ENCODE measurements around the gene SH3BGRL2.
"Not testable (repeated sequence)": the region's sequence is repeated elsewhere in the genome, so short reads cannot be mapped to it uniquely, and the experiment has no call there.

SH3BGRL2 gene

DNA sequence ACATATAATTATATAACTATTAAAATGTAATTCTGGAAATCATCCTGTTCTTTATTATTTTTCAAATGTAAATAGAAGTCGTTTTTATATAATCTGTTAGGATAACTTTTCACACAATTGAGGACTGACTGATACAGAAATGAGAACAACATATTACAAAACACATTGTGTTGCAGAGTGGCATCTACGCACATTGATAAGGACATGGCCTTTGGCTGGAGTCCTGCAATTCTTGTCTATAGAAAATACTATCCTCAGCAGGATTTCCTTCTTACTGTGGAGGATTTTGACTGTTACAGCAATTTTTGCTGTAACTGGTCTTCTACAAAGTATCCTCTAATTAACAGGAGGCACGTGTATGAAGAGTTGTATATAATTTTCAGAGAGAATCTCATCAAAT, 19.8 kb downstream of the SH3BGRL2 start:
- DNase-seq = no peak

DNA sequence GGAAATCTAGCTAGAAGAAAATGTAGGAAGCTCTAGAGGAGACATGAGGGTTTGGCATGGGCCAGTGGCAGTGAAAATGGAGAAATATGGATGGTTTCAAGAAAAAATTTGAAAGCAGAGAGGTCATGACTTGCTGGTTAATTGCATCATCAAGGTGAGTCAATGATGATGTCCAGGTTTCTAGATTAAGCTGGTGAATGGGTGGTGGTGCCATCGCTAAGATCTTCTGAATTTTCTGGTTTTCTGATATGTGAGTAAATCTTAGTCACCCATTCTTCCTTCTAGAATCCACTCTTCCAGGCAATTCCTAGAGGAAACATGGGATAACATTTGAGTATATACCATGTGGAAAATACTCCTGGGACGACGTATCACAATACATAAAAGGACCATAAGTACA, 25.0 kb downstream of the SH3BGRL2 start:
- no peak for DNase-seq

- no peak for DNase-seq
Measured at GRCh38 chr6:79657238-79657637, 26.1 kb downstream of the SH3BGRL2 start.

- not testable (repeated sequence) for DNase-seq
Measured at GRCh38 chr6:79663655-79664054, 32.5 kb downstream of the SH3BGRL2 start.

DNA sequence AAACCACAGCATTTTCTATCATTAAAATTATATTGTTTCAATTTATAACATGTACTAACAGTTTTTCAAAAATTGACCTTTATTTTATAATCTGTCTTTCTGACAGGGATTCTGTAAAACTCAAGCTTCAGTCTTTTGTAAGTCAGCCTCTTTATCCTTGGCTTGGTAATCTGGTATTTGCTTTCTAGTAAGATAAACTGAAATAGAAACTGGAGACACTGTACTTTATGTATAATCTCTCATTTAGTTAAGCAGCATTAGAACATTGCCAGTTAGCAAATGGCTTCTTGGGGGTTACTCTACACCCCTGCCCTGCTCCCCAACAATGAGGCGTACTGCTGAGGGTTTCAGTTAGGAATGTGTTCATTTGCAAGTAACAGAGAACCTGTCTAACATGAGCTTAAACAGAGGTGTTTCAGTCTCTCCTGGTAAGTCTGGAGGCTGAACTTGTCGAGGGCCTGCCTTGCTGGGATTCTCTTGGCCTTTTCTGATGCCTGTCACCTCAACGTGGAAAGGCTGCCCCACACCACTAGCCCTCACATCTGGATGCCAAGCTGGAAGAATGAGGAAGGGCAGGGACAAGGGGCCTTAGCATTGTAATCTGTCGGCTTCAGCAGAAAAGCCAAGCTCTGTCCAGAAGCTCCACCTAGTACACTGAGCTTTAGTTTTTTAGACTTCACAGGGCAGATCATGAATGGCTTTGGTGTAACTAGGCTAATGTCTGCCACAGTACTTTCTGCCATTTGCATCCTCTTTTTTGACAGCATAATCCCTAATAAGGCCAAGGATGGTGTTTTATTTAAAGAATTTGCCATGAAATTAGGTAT, 34.8 kb downstream of the SH3BGRL2 start:
- DNase-seq = no peak

- DNase-seq = no peak
Measured at GRCh38 chr6:79666634-79667033, 35.5 kb downstream of the SH3BGRL2 start.

DNA sequence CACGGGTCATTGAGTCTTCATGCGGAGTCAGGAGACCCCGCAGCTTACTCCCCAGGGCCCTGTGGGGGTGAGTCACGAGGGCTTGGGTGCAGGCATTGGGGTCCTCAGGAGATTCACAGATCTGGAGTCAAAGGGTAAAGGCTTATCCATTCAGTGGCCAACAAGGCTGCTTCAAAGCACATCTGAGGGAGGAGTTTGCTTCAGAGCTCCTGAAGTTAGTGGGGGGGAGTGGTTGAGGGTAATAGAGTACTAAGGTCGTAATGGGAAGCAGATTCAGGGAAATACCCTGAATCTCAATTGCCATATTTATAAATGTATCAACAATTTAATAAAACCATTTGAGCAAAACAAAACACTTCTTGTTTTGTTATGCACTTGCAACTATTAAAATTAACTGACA, 37.3 kb downstream of the SH3BGRL2 start:
- no peak for DNase-seq

DNA sequence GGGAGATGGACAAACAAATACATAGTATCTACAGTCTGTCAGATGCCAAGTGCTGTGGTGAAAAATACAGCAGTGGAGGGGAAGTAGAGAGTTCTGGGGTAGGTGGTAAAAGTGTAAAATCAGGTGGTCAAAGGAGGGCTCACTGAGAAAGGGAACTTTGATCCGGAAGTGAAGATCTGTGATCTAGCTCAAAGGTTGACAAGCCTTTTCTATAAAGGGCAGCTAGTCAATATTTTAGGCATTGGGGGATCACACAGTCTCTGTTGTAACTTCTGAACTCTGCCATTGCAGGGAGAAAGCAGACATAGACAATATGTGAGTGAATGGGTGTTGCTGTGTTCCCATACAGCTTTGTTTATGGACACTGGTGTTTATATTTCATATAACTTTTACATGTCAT, 38.6 kb downstream of the SH3BGRL2 start:
- DNase-seq = no peak

DNA sequence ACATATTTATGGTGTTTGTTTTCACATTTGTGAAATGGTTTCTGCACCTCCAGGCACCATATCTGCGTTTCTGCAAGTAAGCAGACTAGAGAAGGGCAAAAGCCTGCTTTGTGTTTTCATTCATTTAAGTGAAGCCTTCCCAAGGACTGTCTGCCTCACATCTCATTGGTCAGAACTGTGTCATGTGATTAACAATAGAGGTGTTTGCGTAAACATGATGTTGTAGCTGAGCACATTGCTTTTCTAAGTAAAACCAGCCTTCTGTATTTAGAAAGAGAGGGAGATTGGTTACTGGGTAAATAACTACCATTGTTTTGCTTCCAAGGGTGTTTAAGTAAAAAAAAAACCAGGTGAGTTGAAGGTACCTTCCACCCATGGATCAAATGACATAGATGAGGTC, 39.7 kb downstream of the SH3BGRL2 start:
- no peak for DNase-seq

GRCh38 chr6:79671600-79672266, 40.6 kb downstream of the SH3BGRL2 start:
- DNase-seq = peak; percentile 30

- no peak for DNase-seq
Measured at GRCh38 chr6:79672631-79673111, 41.5 kb downstream of the SH3BGRL2 start.

DNA sequence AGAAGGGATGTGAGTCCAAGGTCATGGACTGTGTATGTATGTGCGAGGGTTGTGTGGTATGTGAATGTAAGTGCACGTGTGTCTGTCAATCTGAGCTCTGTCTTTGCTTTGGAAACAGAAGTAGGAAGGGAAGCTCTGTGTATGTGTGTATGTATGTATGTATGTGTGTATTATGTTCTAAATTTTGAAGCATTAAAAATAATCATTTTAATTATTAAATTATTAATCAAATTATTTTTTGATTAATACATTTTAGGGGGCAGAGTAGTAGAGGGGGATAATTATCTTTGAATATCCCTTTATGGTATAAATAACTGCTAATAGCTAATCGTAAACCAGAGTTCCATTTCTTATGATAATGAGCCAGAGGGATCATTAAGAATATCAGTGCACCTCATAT, 42.8 kb downstream of the SH3BGRL2 start:
- DNase-seq = no peak

- no peak for DNase-seq
Measured at GRCh38 chr6:79676785-79677736, 45.9 kb downstream of the SH3BGRL2 start.

- not testable (repeated sequence) for DNase-seq
Measured at GRCh38 chr6:79682682-79683081, 51.6 kb downstream of the SH3BGRL2 start.

GRCh38 chr6:79684876-79685275, 53.7 kb downstream of the SH3BGRL2 start:
- DNase-seq = no peak

DNA sequence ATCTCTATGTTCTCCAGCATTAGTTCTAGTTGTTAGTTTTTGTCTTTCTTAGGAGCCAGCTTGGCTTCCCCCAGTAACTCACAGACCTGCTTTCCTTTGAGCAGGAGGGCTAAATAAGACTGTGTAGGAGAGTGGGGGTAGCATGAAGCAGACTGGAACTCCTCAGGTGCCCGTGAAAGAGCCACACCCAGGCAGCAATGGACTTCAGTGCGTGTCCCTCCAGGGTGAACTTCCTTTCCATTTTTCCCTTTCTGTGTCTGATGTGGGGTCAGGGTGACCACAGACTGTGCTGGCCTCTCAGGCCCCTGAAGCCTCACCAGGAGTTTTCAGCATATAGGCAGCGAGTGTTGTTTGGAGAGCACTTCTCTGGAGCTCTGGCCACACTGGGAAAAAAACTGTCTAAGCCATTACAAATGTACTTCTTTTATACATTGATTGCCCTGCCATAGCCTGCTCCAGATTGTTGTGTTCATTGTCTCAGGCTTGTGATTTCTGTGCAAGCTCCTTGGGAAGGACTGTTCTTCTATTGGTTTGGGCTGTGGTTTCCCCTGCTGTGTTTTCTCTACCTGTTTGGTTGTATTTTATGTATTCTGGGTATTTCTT, 55.7 kb downstream of the SH3BGRL2 start:
- no peak for DNase-seq

- DNase-seq = no peak
Measured at GRCh38 chr6:79687759-79688158, 56.6 kb downstream of the SH3BGRL2 start.

GRCh38 chr6:79694156-79694555, 63.0 kb downstream of the SH3BGRL2 start:
- DNase-seq = no peak

GRCh38 chr6:79694623-79695343, 63.7 kb downstream of the SH3BGRL2 start:
- no peak for DNase-seq

- DNase-seq = no peak
Measured at GRCh38 chr6:79697430-79697829, 66.3 kb downstream of the SH3BGRL2 start.

- DNase-seq = no peak
Measured at GRCh38 chr6:79699606-79700005, 68.5 kb downstream of the SH3BGRL2 start.

GRCh38 chr6:79702691-79703090, 71.6 kb downstream of the SH3BGRL2 start:
- DNase-seq = no peak

Measured in activated naive CD4-positive, alpha-beta T cell treated with Interleukin-2 at 50 U/mL for 16 hours (primary cell).